GM18907 (cell line): ENCODE results near the gene ADARB1.

ENCODE experiments used
- ATAC-seq: cut with Tn5 transposase; IDR thresholded peaks from one replicate; pipeline ENCODE4 v1.9.1; 2021; ENCODE audit warnings: mild to moderate bottlenecking, moderate library complexity; ENCODE audit not compliant: unreplicated experiment

ADARB1 gene

GRCh38 chr21:45112371-45112770 lies 38.0 kb downstream of the ADARB1 start:
- no peak for ATAC-seq

- ATAC-seq, result no peak
These were observed 39.2 kb downstream of the ADARB1 start for GRCh38 chr21:45113543-45113942.

GRCh38 chr21:45114072-45114471 lies 39.7 kb downstream of the ADARB1 start:
- ATAC-seq, result no peak

GRCh38 chr21:45114475-45114874 lies 40.1 kb downstream of the ADARB1 start:
- no peak for ATAC-seq

GRCh38 chr21:45115141-45115540 lies 40.8 kb downstream of the ADARB1 start:
- no peak for ATAC-seq

- no peak for ATAC-seq
These were observed 41.7 kb downstream of the ADARB1 start for GRCh38 chr21:45116066-45116465.

- ATAC-seq, result no peak
These were observed 42.9 kb downstream of the ADARB1 start for GRCh38 chr21:45117314-45117713.

- ATAC-seq, result no peak
These were observed 43.7 kb downstream of the ADARB1 start for GRCh38 chr21:45118099-45118498.

- no peak for ATAC-seq
These were observed 45.4 kb downstream of the ADARB1 start for GRCh38 chr21:45119812-45120211.

- ATAC-seq, result no peak
These were observed 46.6 kb downstream of the ADARB1 start for GRCh38 chr21:45120975-45121374.

- ATAC-seq, result no peak
These were observed 47.6 kb downstream of the ADARB1 start for GRCh38 chr21:45122030-45122429.

GRCh38 chr21:45122432-45123132 lies 48.2 kb downstream of the ADARB1 start:
- no peak for ATAC-seq

- no peak for ATAC-seq
These were observed 49.1 kb downstream of the ADARB1 start for GRCh38 chr21:45123440-45123839.

GRCh38 chr21:45124596-45124995 lies 50.2 kb downstream of the ADARB1 start:
- ATAC-seq, result no peak

GRCh38 chr21:45125357-45125756 lies 51.0 kb downstream of the ADARB1 start:
- ATAC-seq, result no peak

GRCh38 chr21:45126204-45126626 lies 51.8 kb downstream of the ADARB1 start:
- ATAC-seq, result no peak

- no peak for ATAC-seq
These were observed 52.6 kb downstream of the ADARB1 start for GRCh38 chr21:45126983-45127382.

- ATAC-seq, result no peak
These were observed 53.6 kb downstream of the ADARB1 start for GRCh38 chr21:45127937-45128336.

- ATAC-seq, result no peak
These were observed 54.3 kb downstream of the ADARB1 start for GRCh38 chr21:45128613-45129188.

GRCh38 chr21:45129189-45129923 lies 55.0 kb downstream of the ADARB1 start:
- no peak for ATAC-seq

GRCh38 chr21:45130324-45130774 lies 56.0 kb downstream of the ADARB1 start:
- no peak for ATAC-seq

GRCh38 chr21:45131537-45131999 lies 57.2 kb downstream of the ADARB1 start:
- no peak for ATAC-seq
